Left ventricle myocardium superior (tissue), 1 donor: Measurements from ENCODE around the gene NCAPD3. TPM values are rescaled to one million over a fixed set of nuclear protein-coding genes. Genes with fewer than 3 reads are reported as not detected.

Experiments
- ATAC-seq: fragments of 200-7000 bp; cut with Tn5 transposase; one replicate; pipeline ENCODE4 v1.9.1; 2020; ENCODE audit warnings: mild to moderate bottlenecking, moderate library complexity
- DNase-seq: peaks from one replicate; pipeline ENCODE4 v3.0.0-alpha.2; 2020
- intact Hi-C: fragments of 100-400 bp; cut with micrococcal nuclease; formaldehyde crosslinking; loops from one replicate; pipeline ENCODE4 v1.11.0; 2022
- total RNA-seq: library from RNA; stranded (reverse); fragmentation: NEBNext Ultra II Directional; extraction: Animal tissue kit (Norgen Biotek cat#: 25700); gene quantifications from one replicate; pipeline ENCODE4 v1.2.1, GENCODE V29; 2021
- donor health status: DM: no; HTN: yes; CAD: no; lungs with severe emphysema.

NCAPD3 gene
- total RNA-seq, 1 donor from 2014 or later, result 9.7 TPM

DNA sequence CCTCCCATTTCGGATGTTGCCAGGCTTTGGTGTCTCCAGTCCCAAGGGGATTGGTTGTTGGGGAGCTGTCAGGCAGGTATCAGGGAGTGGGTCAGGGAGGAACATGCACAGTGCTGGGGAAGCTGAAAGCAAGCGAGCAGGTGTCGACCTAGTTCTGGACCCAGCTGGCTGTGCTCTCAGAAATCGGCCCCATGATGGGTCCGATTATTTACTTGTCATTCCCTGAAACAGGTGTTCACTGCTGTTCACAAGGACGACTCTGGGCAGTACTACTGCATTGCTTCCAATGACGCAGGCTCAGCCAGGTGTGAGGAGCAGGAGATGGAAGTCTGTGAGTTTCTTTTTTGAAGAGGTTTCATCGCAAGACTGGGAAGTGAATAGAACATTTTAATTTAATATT lies 78.1 kb downstream of the NCAPD3 start:
- DNase-seq (no peak), ATAC-seq (no peak)
- intact Hi-C loops, result loop anchor here (10.0 kb wide), 1 partner anchor 221 kb away; no protein-coding TSS in a partner anchor

DNA sequence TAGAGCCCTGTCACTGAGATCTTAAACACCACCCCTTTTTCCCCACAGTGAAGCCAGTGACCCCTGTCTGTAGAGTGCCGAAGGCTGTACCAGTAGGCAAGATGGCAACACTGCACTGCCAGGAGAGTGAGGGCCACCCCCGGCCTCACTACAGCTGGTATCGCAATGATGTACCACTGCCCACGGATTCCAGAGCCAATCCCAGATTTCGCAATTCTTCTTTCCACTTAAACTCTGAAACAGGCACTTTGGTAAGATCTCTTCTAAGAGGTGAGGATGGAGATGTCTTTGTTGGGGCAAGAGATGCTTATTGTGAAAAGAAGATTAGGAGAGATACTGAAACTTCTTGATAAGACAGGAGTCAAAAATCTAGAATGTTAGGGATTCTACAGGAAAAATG lies 79.0 kb downstream of the NCAPD3 start:
- intact Hi-C loops, result loop anchor here (10.0 kb wide), 1 partner anchor 220 kb away; no protein-coding TSS in a partner anchor
- no peak for ATAC-seq

DNA sequence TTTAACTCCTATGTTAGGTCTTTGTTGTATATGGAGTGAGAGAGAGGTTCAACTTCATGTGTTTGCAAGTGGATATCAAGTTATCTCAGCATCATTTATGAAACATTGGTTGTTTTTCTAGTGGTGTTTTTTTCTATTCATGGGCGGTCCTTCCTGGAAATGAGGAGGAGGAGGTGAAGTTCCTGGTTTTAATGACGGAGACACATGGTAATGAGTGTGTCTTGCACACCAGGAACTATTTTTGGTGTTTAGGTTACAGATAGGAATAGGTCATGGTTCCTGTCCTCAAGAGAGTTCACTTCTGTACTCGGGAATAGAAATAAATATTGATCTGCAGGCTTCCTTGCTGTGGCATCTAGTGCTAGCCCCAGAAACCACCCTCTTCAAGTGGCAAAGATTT lies 80.0 kb downstream of the NCAPD3 start:
- ATAC-seq (no peak), DNase-seq (no peak)
- intact Hi-C loops, result loop anchor here (10.0 kb wide), 1 partner anchor 219 kb away; no protein-coding TSS in a partner anchor

More for the DNA sequence above, 79.0 kb downstream of the NCAPD3 start:
- no peak for DNase-seq

DNA sequence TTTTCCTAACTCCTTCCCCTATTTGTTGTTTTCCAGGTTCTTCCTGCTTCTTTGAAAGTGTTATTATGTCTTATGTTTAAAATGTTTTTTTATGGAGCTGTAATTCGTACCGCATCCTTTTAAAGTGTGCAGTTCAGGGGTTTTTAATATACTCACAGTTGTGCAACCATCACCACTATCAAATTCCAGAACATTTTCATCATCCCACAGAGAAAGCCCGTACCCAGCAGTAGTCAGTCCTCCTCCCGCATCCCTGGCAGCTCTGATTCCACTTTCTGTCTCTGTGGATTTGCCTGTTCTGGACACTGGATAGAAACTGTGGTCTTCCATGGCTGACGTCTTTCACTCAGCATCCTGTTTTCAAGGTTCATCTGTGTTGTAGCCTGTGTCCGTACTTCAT lies 81.2 kb downstream of the NCAPD3 start:
- no peak for ATAC-seq
- no peak for DNase-seq
- intact Hi-C loops, result loop anchor here (10.0 kb wide), 1 partner anchor 218 kb away; no protein-coding TSS in a partner anchor

DNA sequence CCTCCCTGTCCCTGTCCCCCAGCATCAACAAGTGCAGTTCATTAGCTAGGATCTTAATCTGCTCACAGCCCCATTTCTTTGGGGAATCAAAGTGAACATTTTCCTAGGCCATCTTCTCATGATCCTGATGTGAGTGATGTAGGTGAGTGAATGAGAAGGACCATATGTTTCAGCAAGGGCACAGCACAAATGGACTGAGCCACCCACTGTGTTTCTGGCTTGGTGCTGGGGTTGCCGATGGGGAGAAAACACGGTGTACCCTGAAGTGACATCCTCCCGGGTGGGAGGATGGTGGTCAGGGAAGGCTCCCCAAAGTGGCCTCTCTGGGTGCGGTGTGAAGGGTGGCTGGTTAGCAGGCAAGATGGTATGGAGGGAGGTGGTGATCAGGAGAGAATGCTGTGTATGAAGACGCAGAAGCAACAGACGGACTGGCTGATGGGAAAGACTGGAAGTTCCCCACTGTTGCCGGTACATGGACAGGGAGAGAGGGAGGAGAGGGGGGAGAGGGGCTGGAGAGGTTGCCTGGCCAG lies 82.7 kb downstream of the NCAPD3 start:
- ATAC-seq (no peak), DNase-seq (no peak)
- intact Hi-C loops, result loop anchor here (10.0 kb wide), 1 partner anchor 216 kb away; no protein-coding TSS in a partner anchor

DNA sequence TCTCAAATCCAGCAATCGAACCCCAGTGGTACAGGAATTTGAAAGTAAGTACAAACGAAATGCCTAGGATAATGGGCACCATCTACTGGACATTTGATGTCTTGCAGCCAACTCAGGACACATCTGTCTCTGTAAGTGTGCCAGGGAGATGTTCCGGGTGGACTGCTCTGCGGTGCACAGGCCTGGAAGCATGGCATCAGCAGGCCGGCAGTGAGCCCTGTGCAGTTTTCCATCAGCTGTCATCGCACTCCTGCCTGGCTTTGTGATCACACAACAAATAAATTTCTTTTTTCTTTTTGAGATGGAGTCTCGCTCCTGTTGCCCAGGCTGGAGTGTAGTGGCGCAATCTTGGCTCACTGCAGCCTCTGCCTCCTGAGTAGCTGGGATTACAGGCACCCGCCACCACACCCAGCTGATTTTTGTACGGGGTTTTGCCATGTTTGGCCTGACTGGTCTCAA lies 83.9 kb downstream of the NCAPD3 start:
- ATAC-seq (peak; percentile 92), DNase-seq (peak; percentile 43)
- intact Hi-C loops, result loop anchor here (2.0 to 10.0 kb wide), 2 partner anchors 89 to 215 kb away; no protein-coding TSS in a partner anchor

DNA sequence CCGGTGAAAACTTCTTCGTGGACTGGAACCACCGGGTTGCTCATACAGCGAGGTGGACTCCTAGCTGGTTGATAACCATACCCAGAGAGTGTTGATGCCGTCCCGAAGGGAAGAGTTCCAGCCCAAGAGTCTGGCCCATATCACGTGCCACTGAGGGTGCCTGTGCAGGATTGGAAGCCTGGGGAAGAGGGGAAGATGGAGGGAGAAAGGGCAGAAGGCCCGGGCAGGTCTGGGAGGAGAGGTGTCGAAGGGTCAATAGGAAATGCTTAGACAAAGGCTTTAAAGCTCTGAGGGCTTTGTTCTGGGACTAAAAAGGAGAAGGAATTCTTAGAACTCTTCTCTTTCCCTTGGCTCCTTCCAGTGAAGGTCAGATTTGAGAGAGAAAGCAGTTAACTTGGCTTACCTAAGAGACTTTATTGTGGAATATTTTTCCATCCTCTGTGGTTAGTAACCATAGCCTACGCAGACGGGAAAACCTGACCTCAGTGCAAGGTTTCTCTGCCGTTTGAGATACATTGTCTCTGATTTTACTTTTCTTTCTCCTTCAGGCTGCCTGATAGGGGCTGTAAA lies 84.4 kb downstream of the NCAPD3 start:
- DNase-seq, result no peak
- intact Hi-C loops, result loop anchor here (2.0 kb wide), 1 partner anchor 89 kb away; no protein-coding TSS in a partner anchor
- ATAC-seq, result peak; percentile 26

DNA sequence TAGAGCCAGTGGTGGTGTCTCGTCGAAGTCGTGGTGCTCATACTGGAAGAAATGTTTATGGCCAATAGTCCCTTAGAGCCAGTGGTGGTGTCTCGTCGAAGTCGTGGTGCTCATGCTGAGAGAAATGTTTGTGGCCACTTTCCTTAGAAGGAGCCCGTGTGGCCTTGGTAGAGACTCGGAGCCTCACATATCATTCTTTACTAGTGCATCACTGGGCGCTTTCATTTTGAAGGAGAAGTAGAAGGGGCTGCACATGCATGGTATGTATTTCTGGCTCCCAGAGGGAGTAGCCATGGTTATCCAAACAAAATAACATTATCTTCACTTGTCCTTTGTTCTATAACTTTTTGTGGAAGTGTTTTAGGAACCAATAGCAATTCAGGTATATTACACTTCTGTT lies 85.4 kb downstream of the NCAPD3 start:
- DNase-seq (no peak), ATAC-seq (no peak)
- intact Hi-C loops, result loop anchor here (2.0 kb wide), 1 partner anchor 88 kb away; no protein-coding TSS in a partner anchor

DNA sequence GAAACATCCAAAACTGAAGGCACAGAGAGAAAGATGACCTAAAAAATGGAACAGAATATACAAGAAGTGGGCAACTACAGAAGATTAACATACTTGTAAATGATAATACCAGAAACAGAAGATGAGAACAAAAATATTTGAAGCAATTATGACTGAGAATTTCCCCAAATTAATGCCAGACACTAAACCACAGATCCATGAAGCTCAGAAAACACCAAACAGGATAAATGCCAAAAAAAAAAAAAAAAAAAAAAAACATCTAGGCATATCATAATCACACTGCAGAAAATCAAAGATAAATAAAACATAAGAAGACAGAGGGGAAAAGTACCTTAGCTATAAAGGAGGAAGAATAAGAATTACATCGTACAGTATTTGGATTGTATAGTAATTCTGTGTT lies 89.6 kb downstream of the NCAPD3 start:
- intact Hi-C loops, result no loop called here
- DNase-seq (no peak), ATAC-seq (no peak)

DNA sequence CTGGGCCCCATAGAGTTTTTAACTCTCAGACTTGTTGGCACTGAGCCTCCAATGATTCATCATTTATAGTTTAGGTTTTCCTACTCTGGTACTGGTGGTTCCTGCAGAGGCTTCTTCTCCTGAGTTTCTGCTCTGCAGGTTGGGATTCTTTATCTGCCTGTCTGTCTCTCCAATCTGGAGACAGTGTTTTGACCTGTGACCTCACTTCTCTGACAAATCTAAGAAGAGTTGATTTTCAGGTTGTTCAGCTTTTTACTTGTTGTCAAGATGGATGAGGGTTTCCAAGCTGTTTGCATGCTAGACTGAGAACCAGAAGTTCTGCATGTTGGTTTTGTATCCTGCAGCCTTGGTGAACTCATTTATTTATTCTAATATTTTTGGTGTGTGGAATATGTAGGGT lies 91.0 kb downstream of the NCAPD3 start:
- ATAC-seq, result no peak

DNA sequence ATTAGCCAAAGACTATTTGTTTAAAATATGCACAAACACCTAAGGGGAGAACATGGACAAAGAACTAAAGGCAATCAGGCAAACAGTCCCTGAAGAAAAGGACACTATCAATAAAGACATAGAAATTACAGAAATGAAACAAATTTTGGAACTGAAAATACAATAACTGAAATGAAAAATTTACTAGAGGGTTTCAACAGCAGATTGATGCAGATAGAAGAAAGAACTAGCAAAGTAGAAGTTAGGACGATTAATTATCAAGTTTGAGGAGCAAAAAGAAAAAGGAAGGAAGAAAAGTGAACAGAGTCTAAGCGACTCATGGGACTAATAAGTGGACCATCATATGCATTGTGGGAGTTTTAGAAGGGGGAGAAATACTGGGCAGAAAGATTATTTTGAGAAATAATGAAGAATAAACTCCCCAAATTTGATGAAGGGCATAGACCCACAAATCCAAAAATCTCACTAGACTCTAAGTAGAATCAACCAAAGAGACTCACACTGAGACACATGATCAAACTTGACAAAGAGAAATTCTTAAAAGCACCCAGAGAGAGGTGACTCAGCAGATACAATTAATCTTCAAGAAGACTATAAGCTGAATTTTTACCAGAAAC lies 92.0 kb downstream of the NCAPD3 start:
- no peak for ATAC-seq
- intact Hi-C loops, result no loop called here
- no peak for DNase-seq

More for the DNA sequence above, 91.0 kb downstream of the NCAPD3 start:
- no peak for DNase-seq
- intact Hi-C loops, result no loop called here

DNA sequence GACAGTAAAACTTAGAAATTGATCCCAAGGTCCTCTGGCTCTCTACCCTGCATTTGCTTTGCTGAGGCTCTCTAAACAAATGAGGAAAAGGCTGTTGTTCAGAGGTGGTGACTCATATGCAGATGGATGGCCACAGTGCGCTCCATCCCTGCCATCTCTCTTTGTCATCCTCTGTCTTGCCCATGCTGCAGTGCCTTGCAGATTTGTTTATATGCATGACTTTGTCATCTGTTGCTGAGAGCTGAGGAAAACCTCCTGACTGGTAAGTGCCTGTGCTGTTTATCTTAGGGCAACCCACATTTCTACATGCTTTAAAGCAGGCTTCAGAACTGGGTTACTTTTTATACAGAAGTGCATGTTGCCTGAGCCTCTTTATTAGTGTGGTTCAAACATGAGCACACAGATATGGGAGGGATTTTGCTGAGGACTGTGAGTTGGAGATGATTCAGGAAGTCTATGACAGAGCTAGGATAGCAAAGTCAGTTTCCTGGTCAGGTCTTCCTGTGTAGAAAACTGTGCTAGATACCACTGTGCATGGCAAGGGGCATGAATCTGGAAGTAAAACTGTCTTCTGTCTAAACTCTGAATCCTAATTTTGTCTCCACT lies 97.4 kb downstream of the NCAPD3 start:
- ATAC-seq (peak; percentile 10), DNase-seq (no peak)
- intact Hi-C loops, result loop anchor here (5.0 kb wide), 1 partner anchor 64 kb away; no protein-coding TSS in a partner anchor

DNA sequence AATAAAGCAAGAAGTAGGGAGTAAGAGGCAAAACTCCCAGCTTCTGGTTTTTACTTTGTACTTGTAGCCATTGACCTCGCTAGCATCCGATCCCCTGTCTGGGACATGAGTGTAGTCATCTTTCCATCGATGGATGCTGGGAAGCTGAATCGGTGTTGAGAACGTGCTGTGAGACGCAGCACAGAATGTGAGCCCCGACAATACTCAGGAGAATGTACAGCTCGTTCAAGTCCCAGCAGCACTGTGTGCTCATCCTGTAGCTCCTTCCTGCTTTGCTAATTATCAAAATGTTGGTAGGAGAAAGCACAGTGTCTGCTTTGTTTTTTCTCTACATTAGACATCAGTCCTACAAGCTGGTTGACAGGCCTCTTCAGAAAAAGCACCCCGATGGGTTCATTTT lies 98.3 kb downstream of the NCAPD3 start:
- peak; percentile 45 for ATAC-seq
- intact Hi-C loops, result loop anchor here (5.0 kb wide), 1 partner anchor 63 kb away; no protein-coding TSS in a partner anchor
- DNase-seq, result no peak

DNA sequence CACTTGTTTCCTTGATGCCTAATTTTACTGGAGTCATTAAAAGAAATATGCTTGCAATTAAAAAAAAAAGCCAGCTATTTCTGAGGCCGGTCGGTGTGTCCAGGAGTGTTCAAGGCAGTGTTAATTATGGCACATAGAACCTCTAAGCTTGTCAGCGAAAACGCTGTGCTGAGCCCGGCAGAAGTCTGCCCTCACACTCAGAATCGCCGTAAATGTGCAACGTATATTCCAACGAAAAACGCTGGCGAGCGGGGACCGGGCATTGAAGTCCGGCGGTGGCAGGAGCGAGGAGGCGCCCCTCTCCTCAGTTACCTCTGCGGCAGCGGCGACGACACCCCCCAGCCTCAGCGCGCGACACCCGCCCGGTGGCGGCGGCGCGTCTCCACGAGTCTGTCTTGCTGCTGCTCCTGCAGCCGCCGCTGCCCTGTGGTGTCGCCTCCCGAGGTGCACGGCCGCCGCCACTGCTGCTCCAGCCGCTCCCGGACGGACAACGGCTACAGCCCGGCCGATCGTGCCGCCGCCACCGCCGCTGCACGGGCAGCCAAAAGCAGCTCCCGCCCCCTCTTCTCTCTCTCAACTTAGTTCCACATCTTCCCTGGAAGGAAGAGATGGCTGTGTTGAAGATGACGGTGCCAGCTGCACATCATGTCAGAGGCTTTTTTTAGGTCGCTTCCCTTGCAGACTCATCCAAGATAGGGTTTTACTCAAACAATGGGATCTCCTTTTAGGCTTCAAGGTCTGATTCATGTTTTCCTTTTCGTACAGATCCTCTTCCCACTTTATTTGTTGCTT lies 98.9 kb downstream of the NCAPD3 start:
- ATAC-seq, result peak; percentile 75
- DNase-seq, result peak; percentile 79
- intact Hi-C loops, result loop anchor here (5.0 kb wide), 1 partner anchor 63 kb away; no protein-coding TSS in a partner anchor

DNA sequence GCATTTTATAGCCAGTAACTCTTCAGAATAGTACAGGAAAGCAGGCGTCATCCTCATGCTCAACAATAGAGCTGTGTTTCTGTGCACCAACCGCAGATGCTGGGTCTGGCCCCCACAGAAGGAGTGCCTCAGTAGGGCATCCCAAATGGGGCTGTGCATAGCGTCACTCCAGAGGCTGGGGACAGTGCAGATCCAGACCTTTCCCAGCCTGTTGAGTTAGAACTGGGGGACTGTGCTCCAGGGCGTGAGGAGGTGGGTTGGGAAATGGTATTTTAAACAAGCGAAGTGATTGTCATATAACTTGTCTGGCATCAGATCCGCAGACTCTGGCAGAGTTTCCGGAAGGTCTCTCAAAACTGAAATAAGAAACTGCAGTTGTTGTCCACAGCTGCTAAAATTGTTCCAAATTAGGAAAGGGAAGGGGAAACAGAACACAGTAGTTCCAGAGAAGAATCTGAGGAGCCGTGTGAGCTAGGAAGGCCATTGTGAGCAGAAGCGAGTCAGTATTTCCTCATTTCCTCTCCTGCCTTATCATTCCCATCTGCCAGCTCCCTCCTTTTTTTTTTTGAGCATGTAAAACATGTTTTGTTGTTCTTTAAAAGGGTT lies 102.7 kb downstream of the NCAPD3 start:
- ATAC-seq (peak; percentile 46), DNase-seq (peak; percentile 33)
- intact Hi-C loops, result no loop called here

DNA sequence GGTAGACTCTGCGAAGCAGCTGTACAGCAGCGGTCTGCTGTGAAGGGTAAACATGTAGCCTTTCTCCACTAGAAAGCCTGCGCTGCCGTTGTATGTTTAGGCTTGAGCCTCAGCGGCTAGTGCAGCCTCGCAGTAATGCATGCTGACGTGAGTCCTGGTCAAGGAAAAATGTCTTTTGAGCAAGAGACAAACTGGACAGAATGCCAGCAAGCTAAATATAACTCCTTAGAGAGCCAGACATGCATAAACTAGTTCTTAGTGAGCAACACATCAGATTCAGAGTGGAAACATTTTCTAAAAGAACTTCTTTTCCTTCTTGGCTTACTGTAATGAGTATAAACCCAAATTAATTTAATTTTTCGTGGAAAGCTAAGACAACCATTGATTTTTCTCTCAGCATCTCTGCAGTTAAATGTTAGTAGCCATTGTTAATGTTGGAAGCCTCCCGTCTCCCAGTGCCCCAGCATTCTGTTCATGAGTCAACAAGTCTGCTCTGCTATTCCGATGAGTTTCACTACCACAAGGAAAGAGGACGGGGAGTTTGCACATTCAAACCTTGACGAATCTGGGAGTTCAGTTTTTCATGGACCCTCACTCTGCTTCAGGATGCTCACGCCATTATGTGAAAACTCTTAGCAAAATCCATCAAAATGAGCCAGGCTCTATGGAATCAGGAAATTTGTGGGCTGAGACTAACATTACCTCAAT lies 103.5 kb downstream of the NCAPD3 start:
- peak; percentile 83 for ATAC-seq
- intact Hi-C loops, result no loop called here
- peak; percentile 66 for DNase-seq

DNA sequence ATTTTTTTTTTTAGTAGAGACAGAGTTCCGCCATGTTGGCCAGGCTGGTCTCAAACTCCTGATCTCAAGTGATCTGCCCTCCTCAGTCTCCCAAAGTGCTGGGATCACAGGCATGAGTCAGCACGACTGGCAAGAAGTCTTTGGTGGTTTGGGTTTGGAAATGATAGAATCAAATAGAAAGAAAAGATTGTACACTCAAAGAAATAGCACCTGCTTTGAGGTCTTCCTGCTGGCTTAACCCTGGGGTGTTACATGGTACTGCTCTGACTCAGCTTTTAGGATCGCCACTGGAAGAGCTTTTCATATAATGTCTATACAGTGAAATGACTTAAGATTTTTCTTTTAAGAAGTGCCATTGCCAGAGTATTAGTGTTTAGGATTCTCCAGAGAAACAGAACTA lies 104.7 kb downstream of the NCAPD3 start:
- DNase-seq, result no peak
- intact Hi-C loops, result no loop called here

DNA sequence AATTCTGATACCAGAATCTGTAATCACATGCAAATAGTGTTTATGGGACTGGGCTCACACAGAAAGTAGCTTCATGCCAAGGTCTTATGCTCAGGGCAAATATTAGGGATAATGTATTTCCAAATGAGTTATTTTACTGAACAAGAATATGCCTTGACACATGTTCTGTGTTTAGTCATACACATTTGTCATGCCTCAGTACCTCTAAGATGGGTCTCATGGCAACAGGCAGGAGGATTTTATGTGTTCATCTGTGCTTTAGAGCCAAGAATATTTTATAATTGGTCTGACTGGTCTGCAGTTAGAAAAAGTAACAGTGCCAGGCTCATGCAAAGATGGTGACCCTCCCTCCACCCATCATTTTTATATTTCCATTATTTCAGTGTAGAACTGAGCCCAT lies 105.8 kb downstream of the NCAPD3 start:
- DNase-seq (no peak), ATAC-seq (no peak)
- intact Hi-C loops, result no loop called here

More for the DNA sequence above, 104.7 kb downstream of the NCAPD3 start:
- ATAC-seq, result no peak
